HG02642 (cell line): ENCODE measurements around the gene RS1.
A peak's percentile ranks its signal among the peaks of the same experiment; 100 is the strongest.

Source experiments
- ATAC-seq: cut with Tn5 transposase; IDR thresholded peaks from one replicate; pipeline ENCODE4 v1.9.1; 2021; ENCODE audit warnings: mild to moderate bottlenecking; ENCODE audit not compliant: unreplicated experiment, poor library complexity

The RS1 gene

GRCh38 chrX:18672008-18672407 is at the start of gene RS1:
TSS of gene RS1 (minus strand) at chrX:18672108. CDS start at chrX:18672068, 40 bp downstream.
- no peak for ATAC-seq

DNA sequence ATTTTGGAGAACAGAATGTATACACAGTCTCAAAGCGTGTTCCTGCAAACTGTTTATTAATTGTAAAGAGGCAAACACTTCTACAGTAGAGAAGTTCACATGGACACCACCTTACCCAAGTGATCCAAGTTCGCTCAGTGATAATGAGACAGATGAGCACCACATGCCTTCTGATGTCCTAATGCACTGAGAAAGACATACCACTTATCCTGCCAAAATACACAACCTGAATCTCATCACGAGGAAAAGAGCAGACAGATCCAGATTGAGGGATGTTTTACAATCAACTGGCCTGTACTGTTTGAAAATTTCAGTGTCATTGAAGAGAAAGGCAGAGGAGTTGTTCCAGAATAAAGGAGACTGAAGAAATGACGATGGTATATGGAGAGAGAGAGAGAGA is 47.9 kb upstream of the RS1 start:
- ATAC-seq = no peak

GRCh38 chrX:18714910-18715309 is 43.0 kb upstream of the RS1 start:
- no peak for ATAC-seq

- no peak for ATAC-seq
These were observed 37.9 kb upstream of the RS1 start for GRCh38 chrX:18709833-18710232.

DNA sequence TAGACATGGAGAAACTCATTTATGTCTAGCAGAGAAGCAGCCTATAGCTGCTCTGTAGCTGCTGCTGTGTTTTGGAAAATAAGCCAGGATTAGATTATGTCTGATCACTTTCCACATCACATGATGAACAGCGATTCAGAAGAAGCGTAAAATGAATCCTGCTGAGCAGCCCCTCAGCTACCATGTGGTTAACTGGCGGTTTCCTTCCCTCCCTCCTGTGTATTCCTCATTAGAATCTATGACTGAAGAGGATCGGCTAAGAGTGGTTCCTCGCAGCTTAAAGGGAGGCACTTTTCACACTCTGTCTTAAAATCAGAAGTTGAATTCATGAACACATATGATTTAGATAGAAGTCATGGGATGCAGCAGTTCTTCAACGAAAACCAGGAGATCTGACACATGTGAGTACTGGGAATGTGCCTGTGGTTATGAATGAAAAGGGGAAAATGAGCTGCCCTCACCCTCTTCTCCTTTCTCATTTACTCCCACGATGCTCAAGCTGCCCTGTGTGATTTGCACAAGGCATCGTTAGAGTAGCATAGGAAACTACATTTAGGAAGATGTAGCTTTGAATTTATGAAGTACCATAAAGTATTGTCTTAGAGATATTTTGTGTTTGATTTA is 35.6 kb upstream of the RS1 start, which contains the start of gene PPEF1:
Gene PPEF1 (plus strand): TSS at position 220 of the 624 bp plus-strand sequence. CDS start 136 bp downstream, at position 356.
- ATAC-seq = no peak

DNA sequence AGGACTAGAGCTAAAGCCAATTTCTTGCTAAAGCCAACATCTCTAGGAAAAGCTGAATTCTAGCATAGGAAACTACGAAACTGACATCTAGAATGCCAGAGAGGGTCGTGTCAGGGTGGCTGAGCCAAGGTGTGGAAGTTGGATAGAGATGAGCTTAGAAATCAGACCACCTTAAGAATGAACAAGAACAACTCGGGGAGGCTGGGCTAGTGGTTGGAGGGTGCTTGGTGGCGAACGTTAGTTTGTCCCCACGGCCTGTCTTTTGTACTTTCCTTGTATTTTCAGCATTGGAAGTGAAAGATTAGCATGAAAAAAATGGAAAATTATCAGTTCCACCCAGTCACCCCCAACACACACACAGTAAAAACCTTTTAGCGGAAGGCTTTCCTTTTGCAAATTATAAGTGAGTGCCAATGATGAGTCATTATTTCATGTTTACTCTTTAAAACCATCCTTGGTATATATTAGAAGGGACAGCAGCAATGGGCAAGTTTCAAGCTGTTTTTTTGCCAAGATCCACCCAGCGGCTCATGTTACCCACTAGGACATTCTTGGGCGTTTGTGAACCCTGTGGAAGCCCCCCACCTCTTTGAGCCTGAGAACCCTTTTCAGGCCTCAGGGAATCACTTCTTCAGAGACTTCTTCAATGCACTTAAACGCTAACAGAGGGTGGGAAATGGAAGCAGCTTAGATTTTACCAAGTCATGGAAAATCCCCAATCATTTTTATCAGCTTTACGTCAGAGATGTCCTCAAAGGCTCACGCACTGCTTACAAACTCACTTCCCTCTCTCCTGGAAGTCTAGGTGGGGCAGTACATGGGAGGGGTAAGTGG is 30.7 kb upstream of the RS1 start:
- ATAC-seq = no peak

GRCh38 chrX:18701621-18702361 is 29.9 kb upstream of the RS1 start:
- ATAC-seq = no peak

GRCh38 chrX:18698737-18699650 is 27.1 kb upstream of the RS1 start:
- ATAC-seq = no peak

GRCh38 chrX:18696653-18697052 is 24.7 kb upstream of the RS1 start:
- no peak for ATAC-seq

GRCh38 chrX:18692541-18692940 is 20.6 kb upstream of the RS1 start:
- ATAC-seq = no peak

DNA sequence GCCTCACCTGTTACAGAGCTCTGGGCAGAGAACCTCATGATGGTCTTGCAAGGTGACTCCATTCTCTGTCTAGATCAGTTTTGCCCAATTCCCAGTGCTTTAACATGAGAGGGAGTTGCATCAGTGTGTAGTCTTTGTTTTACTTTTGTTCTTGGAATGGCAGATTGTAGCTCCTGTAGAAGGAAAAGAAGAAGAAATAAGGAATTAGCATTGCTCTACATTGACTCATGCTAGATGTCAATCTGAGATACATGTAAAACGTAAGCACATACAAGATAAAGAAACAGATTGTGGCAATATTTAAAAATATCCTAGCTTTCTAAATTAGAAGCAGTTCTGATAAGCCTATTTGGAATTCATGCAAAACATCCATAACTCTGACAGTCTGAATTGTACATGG is 19.5 kb upstream of the RS1 start:
- no peak for ATAC-seq

DNA sequence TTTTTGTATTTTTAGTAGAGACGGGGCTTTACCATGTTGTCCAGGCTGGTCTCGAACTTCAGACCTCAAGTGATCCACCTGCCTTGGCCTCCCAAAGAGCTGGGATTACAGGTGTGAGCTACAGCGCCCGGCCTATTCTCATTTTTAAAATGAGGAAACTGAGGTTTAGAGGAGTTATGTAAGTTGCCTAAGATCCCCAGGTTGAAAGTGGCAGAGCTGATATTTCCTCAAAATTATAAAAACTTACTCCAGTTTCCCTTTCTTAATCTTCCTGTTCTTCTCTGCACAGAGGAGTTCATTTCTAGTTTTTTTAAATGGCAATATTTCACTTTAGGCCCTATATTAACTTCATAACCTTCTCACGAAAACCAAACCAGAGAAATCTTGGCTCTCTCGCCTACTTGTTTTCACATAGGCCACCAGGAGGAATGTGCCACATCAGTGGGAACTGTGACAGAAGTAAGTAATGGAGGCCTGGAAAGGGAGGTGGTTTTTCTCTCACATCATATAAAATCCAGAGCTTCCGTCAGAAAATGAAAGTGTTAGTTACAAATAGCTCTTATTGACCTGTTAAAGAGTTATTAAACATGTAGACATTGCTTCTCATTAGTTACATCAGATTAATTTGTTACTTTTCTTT is 16.1 kb upstream of the RS1 start:
- ATAC-seq = no peak

DNA sequence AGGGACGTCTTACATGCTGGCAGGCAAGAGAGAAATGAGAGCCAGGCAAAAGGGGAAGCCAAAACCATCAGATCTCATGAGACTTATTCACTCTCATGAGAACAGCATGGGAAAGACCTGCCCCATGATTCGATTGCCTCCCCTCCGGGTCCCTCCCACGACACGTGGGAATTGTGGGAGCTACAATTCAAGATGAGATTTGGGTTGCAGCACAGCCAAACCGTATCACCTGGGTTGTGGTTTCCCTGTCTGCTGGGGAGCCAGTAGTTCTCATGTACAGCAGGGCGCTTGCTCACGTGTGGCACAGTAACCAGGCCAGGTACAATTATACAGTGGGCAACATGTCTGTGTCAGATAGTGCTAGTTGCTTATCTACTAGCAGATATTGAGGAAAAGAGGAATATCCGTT is 11.1 kb upstream of the RS1 start:
- ATAC-seq = no peak

GRCh38 chrX:18681996-18682395 is 10.1 kb upstream of the RS1 start:
- no peak for ATAC-seq

DNA sequence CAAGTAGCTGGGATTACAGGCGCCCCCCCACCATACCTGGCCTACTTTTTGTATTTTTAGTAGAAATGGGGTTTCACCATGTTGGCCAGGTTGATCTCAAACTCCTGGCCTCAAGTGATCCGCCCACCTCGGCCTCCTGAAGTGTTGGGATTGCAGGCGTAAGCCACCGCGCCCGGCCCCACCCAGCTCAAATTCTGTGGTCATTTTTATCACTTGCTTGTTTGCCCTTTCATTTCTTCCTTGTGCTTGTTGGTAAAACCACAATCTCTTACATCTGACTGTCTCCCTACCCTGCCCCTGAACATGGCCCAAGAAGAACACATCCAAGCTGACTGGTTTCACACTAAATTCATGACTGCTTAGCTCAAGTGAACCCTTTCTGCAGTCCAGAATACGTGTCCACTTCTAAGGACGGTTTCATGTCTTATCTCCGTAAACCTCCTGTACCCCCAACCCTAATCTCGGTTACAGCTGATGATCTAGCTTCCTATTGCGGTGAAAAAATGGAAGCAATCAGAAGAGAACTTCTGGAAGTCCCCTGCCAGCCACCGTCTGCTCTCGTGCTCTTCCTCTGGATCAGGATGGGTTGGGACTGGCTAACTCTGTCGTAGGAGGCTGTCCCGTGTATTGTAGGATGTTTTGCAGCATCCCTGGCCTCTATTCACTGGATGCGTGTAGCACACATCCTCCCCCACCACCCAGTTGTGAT is 5.4 kb upstream of the RS1 start:
- ATAC-seq = no peak

DNA sequence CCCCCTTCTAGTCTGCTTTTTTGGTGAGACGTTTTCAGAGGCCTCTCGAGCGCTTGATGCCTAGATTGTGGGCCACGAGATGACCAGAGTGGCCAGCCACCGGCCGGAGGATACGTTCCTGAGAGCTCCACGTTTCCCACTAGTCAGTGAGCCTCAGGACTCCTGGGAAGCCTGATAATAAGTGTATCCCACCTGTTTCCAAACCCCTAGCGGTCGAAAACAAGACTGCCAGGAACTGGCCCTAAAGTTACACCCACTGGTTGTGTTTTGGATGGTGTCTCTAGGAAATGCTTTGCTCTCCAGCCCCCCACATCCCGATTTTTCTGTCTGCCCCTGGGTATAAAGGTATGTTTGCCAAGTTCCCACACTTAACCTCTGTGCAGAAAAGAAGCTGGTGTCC is 4.6 kb upstream of the RS1 start:
- no peak for ATAC-seq

- no peak for ATAC-seq
These were observed 4.1 kb upstream of the RS1 start for GRCh38 chrX:18676050-18676449.

DNA sequence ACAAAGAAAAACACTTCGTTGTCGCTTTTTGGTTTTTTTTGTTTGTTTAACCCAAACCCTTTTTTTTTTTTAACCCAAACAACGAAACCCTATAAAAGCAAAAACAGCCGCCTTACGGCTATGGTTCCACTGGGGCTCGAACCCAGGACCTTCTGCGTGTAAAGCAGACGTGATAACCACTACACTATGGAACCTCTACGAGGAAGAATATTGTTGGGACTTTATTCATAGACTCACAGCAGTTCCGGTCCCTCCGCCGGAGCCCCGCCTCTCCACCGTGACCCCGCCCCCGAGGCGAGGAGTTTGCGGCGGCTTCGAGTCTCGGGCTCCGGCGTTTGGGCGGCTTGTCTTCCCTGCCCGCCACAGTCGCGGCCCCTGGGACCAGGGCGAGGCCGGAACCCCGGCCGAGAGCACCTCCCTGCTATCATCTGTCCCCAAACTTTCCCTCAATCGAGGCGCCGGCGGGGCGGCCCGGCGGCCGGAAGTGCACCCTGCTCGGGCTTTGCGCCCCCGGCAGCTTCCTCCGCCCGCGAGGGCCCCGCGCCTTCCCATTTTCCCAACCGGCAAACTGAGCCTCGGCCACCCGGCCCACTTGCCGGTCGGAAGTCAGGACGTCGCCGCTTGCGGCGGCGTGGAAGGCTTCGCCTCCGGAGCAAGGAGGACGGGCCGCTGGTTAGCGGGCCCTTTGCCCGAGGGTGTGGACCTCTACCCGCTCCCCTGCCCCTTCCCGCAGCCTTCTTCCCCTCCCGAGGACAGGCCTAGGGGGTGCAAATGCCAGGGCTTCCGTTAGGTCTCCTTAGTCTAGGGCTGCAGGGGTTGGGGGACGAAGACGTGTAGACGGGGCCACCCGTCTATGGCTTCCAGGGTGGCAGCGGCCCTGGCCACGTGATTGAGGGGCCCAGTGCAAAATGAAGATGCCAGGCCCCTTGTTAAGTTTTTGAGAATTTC is 3.2 kb upstream of the RS1 start:
- ATAC-seq = peak; percentile 93
